Measurements from ENCODE around the gene TWIST2.
A peak's percentile ranks its signal among the peaks of the same experiment; 100 is the strongest.

Gene TWIST2

GRCh38 chr2:238897122-238897880 is 49.4 kb downstream of the TWIST2 start:
- no peak for DNase-seq
- intact Hi-C loops (cut with DNase I), result no loop called here

GRCh38 chr2:238897911-238898311 is 50.0 kb downstream of the TWIST2 start:
- intact Hi-C loops (cut with DNase I), result no loop called here
- no peak for DNase-seq

DNA sequence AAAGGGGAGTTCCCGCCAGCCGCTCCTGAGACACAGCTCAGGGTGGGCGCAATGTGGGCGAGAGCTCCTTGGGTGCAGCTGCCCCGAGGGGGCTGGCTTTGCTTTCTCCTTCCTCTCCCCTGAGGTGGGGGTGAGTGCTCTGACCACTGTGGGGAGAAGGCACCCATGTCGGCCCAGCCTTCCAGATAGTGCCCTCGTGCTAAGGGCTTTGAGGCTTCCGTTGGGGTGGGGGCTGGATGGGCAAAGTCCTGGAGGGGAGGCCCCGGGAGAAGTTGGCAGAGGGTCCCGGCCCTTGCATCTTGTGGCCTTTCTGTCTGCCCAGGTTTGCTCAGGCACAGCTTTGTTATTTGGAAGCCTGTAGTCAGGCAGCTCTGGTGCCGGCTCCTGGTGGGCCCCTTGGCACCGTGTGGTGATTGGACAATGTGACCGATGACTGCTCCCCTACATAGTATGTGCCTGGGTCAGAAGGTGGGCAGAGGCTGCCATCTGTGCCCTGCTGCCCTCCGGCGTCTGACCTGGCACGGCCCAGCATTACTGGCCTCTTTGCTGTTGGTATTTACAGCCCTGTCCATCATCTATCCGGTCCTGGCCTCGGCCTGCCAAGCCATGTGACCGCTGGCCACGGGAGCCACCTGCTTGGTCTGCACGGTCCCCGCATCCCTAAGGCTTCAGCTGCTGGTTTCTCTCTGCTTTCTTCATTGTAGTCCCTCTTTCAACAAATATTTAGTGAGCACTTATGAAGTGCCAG is 50.8 kb downstream of the TWIST2 start:
- no peak for DNase-seq
- intact Hi-C loops (cut with DNase I), result no loop called here

GRCh38 chr2:238899386-238899785 is 51.5 kb downstream of the TWIST2 start:
- DNase-seq, result no peak
- intact Hi-C loops (cut with DNase I), result no loop called here

DNA sequence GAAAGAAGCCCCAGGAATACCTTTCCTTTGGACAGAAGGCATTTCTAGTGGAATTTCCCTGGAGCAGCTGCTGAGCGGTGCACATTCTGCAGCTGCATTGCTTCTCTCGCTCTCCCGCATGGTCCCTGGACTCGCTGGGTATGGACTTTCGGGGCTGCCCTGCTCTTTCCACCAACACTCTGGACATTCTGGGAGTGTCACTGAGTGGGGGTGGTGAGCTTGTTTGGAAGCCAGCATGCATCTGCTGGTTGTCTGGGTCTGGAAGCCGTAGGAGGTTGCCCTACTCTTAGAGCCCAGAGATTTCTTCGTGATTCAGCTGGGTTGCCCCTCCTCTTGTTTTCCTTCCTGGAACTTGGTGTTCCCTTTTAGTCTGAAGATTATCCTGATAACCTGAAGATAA is 52.6 kb downstream of the TWIST2 start:
- DNase-seq, result no peak
- intact Hi-C loops (cut with DNase I), result no loop called here

- DNase-seq, result no peak
- intact Hi-C loops (cut with DNase I), result no loop called here
Measured at GRCh38 chr2:238901461-238902057, 53.7 kb downstream of the TWIST2 start.

DNA sequence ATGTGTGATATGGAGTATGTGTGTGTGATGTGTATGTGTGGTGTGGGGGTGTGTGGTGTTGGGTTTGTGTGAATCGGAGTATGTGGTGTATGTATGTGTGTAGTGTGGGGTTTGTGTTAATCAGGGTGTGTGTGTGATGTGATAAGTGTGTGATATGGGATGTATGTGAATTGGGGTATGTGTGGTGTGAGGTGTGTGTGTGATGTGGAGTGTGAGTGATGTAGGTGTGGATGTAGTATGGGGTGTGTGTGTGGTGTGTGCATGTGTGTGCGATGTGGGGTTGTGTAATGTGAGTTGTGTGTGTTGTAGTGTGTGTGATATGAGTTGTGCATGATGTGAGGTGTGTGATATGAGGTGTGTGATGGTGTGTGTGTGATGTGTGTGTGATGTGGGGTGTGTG is 54.4 kb downstream of the TWIST2 start:
- intact Hi-C loops (cut with DNase I), result no loop called here
- no peak for DNase-seq

GRCh38 chr2:238903141-238903540 is 55.3 kb downstream of the TWIST2 start:
- intact Hi-C loops (cut with DNase I), result no loop called here
- DNase-seq, result no peak

DNA sequence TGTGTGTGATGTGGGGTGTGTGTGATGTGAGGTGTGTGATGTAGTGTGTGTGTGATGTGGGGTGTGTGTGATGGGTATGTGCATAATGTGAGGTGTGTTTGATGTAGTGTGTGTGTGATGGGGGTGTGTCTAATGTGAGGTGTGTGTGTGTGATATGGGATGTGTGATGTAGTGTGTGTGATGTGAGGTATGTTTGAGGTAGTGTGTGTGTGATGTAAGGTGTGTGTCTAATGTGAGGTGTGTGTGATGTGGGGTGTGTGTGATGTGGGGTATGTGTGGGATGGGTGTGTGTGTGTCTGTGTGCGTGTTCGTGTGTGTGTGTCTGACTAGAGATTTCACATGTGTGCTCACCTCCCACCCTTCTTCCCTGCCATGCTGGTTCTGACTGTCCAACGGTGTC is 56.3 kb downstream of the TWIST2 start:
- no peak for DNase-seq
- intact Hi-C loops (cut with DNase I), result no loop called here

- intact Hi-C loops (cut with DNase I), result no loop called here
- DNase-seq, result no peak
Measured at GRCh38 chr2:238904716-238905115, 56.8 kb downstream of the TWIST2 start.

DNA sequence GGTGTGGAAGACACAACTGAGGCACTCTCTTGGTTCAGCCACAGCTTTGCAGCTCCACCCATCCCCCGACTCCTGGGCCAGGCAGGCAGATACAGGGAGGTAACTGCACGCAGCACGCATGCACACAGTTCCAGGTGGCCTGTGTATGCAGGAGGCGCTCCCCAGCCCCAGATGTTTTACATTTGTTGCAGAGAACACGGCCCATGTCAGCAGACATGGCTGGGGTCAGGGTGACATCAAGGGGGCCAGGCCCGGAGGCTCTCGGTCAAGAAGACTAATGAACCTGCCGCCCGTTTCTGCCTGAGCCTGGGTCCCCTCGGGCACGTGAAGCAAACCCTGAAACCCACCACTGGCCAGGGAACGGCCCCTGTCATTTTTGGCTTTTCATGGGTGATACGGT is 57.3 kb downstream of the TWIST2 start:
- no peak for DNase-seq

DNA sequence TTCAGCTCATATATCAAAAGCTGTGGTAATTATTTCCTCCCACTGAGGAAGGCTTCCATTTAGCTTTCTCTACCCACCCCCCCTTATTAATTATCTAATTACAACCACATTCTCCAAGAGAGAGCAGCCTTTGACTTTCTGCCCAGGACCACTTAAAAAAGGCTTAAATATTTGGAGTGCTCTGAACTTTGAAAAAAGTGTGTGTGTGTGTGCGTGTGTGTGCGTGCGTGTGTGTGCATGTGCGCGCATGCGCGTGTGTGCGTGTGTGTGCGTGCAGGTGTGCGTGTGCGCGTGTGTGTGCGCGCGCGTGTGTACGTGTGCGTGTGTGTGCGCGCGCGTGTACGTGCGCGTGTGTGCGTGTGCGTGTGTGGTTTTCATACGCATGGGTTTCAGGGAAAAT is 57.8 kb downstream of the TWIST2 start:
- intact Hi-C loops (cut with DNase I), result no loop called here
- no peak for DNase-seq

More for the DNA sequence above, 57.3 kb downstream of the TWIST2 start:
- intact Hi-C loops (cut with DNase I), result no loop called here

GRCh38 chr2:238906254-238906935 is 58.5 kb downstream of the TWIST2 start:
- no peak for DNase-seq
- intact Hi-C loops (cut with DNase I), result no loop called here

DNA sequence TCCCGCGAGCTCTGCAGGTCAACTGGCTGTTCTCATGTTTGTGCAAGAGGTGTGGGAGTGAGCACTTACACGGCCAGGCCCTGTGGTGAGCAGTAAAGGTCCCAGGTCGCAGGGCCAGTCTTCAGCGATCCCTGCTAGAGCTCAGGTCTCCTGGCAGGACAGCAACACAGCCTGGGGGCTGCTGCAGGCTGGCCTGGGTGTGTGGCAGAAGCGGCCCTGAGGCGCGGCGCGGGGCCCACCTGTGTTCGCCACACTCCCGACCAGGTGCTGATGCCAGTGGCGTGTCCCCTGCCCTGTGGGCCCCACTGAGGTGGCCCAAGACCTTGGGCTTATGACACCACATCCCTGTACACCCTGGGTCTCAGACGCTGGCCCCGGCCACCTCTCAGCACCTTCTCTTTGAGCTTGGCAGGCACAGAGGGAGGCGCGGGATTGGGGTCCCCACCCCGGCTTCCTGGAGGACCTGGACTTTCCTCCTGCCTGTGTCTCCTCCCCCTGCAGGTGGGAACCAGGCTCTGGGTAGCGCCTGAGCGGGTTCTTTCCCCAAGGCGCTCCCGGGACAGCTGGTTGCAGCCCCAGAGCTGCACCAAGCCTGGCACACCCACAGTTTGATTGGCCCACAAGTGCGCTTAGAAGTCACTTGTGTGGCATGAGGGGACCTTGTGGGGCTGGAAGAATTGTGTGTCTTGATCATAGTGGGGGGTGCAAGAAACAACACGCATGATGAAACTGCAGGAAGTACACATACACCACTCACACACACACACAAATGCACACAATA is 59.2 kb downstream of the TWIST2 start:
- intact Hi-C loops (cut with DNase I), result no loop called here
- DNase-seq, result no peak

DNA sequence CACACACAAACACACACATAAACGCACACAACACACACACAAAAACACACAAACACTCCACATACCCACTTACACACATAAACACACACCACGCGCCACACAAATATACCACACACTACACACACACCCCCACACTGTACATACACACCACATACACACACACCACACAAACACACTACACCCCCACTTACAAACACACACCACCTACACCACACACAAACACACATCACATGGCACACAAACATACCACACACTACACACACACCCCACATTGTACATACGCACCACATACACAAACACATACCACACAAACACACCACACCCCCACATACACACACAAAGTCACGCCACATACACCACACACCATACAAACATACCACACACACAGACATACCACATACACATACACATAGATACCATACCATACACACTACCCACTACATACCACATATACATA is 59.9 kb downstream of the TWIST2 start:
- DNase-seq, result no peak
- intact Hi-C loops (cut with DNase I), result no loop called here

GRCh38 chr2:238908960-238909951 is 61.4 kb downstream of the TWIST2 start:
- intact Hi-C loops (cut with DNase I), result no loop called here
- peak in 4 of 42 donors; percentile 9 to 43 (median 31) for DNase-seq

DNA sequence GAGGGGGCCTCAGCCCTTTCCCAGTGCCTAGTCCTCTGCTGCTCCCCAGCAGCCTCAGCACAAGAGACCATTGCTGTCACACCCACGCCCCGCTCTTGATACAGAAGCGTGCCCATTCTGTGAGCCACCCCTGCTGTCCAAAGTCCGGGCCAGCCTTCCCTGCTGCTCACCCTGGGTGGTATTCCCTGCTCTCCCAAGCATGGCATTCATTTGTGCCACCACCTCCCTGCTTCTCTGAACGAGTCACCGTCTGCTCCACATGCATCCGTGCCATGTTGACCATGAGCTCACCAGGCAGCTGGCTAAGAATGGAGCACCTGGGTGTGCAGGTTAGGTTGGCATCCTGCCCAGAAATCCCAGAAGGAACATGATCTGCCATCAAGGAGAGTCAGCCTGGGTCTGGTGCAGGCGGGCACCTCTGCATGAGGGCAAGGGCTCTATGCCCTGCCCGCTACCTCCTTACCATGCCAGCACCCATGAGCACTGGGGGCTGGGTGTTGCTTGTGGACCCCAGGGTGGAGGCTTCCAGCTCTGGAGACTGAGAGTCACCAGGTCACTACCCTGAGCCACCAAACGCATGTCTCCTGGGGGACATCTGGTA is 63.0 kb downstream of the TWIST2 start:
- intact Hi-C loops (cut with DNase I), result no loop called here
- DNase-seq, result peak in 3 of 42 donors; percentile 24 to 36 (median 24)
